ENCODE results near the gene MOB3B. TPM values are rescaled to one million over a fixed set of nuclear protein-coding genes. Genes with fewer than 3 reads are reported as not detected.

MOB3B gene
- total RNA-seq, 2 donors from 2014 or later: 3.1 to 17.8 TPM

GRCh38 chr9:27511771-27512170 lies 17.8 kb downstream of the MOB3B start:
- TF ChIP-seq POLR2A (IDR thresholded peaks at IDR 0.05): no peak
- TF ChIP-seq POLR2AphosphoS5 (IDR thresholded peaks at IDR 0.05): no peak
- no peak for TF ChIP-seq CTCF (IDR thresholded peaks at IDR 0.05)
- no peaks in the 10 kb centered on the region for H3K4me1 ChIP-seq (replicated peaks)
- no peak overlapping the region for H3K4me3 ChIP-seq
- no peaks in the 10 kb centered on the region for H3K27me3 ChIP-seq (replicated peaks; ENCODE audit: insufficient read depth)
- 98% methylated on average over 2 of the region's 2 CpGs for WGBS
- no peak overlapping the region for H3K27ac ChIP-seq
- no peak for DNase-seq (ENCODE audit: low spot score)
- intact Hi-C loops (cut with DNase I): no loop called here
- H3K9me3 ChIP-seq: no peaks in the 10 kb centered on the region
- no peaks in the 10 kb centered on the region for H3K36me3 ChIP-seq

GRCh38 chr9:27510780-27511179 lies 18.8 kb downstream of the MOB3B start:
- Histone ChIP-seq H3K27ac (no peak overlapping the region), H3K36me3 (no peaks in the 10 kb centered on the region), H3K9me3 (no peaks in the 10 kb centered on the region), H3K27me3 (replicated peaks; ENCODE audit: insufficient read depth) (no peaks in the 10 kb centered on the region), H3K4me3 (no peak overlapping the region), H3K4me1 (replicated peaks) (no peaks in the 10 kb centered on the region)
- DNase-seq (ENCODE audit: low spot score): no peak
- intact Hi-C loops (cut with DNase I): no loop called here
- 91% methylated on average over 2 of the region's 2 CpGs for WGBS
- no peak for TF ChIP-seq POLR2AphosphoS5 (IDR thresholded peaks at IDR 0.05)
- TF ChIP-seq POLR2A (IDR thresholded peaks at IDR 0.05): no peak
- no peak for TF ChIP-seq CTCF (IDR thresholded peaks at IDR 0.05)

- Histone ChIP-seq H3K9me3 (no peaks in the 10 kb centered on the region), H3K4me3 (no peak overlapping the region), H3K27ac (no peak overlapping the region), H3K27me3 (replicated peaks; ENCODE audit: insufficient read depth) (no peaks in the 10 kb centered on the region), H3K4me1 (replicated peaks) (no peaks in the 10 kb centered on the region), H3K36me3 (no peaks in the 10 kb centered on the region)
- intact Hi-C loops (cut with DNase I): no loop called here
- TF ChIP-seq CTCF (IDR thresholded peaks at IDR 0.05): no peak
- no peak for DNase-seq (ENCODE audit: low spot score)
- 48% methylated on average over 2 of the region's 2 CpGs for WGBS
Measured at GRCh38 chr9:27506981-27507380, 22.6 kb downstream of the MOB3B start.

GRCh38 chr9:27505744-27506161 lies 23.9 kb downstream of the MOB3B start:
- intact Hi-C loops (cut with DNase I): no loop called here
- Histone ChIP-seq H3K36me3 (no peaks in the 10 kb centered on the region), H3K27ac (no peak overlapping the region), H3K4me1 (replicated peaks) (no peaks in the 10 kb centered on the region), H3K4me3 (no peak overlapping the region), H3K27me3 (replicated peaks; ENCODE audit: insufficient read depth) (no peaks in the 10 kb centered on the region), H3K9me3 (no peaks in the 10 kb centered on the region)
- 61% methylated on average over 5 of the region's 5 CpGs for WGBS
- no peak for TF ChIP-seq CTCF (IDR thresholded peaks at IDR 0.05)
- no peak for TF ChIP-seq POLR2A (IDR thresholded peaks at IDR 0.05)
- no peak for TF ChIP-seq POLR2AphosphoS5 (IDR thresholded peaks at IDR 0.05)
- no peak for DNase-seq (ENCODE audit: low spot score)

GRCh38 chr9:27504259-27504658 lies 25.4 kb downstream of the MOB3B start:
- no peaks in the 10 kb centered on the region for H3K27me3 ChIP-seq (replicated peaks; ENCODE audit: insufficient read depth)
- no peaks in the 10 kb centered on the region for H3K36me3 ChIP-seq
- no peak overlapping the region for H3K27ac ChIP-seq
- no peaks in the 10 kb centered on the region for H3K4me1 ChIP-seq (replicated peaks)
- DNase-seq (ENCODE audit: low spot score): no peak
- TF ChIP-seq POLR2AphosphoS5 (IDR thresholded peaks at IDR 0.05) (no peak), CTCF (IDR thresholded peaks at IDR 0.05) (no peak), POLR2A (IDR thresholded peaks at IDR 0.05) (no peak)
- H3K9me3 ChIP-seq: no peaks in the 10 kb centered on the region
- intact Hi-C loops (cut with DNase I): no loop called here
- H3K4me3 ChIP-seq: no peak overlapping the region
